VCaP (cell line): ENCODE data around the gene CDC45.

Source experiments
- H3K27ac ChIP-seq: fragments of 450-650 bp; 2 replicates; pipeline ENCODE4 v1.5.1; 2017
- TF ChIP-seq, protein P1 (sequence below): fragments of 450-650 bp; conservative IDR thresholded peaks from 2 replicates; pipeline ENCODE4 v1.5.1; 2017; ENCODE audit warnings: mild to moderate bottlenecking, moderate library complexity

CDC45 gene, protein sequence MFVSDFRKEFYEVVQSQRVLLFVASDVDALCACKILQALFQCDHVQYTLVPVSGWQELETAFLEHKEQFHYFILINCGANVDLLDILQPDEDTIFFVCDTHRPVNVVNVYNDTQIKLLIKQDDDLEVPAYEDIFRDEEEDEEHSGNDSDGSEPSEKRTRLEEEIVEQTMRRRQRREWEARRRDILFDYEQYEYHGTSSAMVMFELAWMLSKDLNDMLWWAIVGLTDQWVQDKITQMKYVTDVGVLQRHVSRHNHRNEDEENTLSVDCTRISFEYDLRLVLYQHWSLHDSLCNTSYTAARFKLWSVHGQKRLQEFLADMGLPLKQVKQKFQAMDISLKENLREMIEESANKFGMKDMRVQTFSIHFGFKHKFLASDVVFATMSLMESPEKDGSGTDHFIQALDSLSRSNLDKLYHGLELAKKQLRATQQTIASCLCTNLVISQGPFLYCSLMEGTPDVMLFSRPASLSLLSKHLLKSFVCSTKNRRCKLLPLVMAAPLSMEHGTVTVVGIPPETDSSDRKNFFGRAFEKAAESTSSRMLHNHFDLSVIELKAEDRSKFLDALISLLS

DNA sequence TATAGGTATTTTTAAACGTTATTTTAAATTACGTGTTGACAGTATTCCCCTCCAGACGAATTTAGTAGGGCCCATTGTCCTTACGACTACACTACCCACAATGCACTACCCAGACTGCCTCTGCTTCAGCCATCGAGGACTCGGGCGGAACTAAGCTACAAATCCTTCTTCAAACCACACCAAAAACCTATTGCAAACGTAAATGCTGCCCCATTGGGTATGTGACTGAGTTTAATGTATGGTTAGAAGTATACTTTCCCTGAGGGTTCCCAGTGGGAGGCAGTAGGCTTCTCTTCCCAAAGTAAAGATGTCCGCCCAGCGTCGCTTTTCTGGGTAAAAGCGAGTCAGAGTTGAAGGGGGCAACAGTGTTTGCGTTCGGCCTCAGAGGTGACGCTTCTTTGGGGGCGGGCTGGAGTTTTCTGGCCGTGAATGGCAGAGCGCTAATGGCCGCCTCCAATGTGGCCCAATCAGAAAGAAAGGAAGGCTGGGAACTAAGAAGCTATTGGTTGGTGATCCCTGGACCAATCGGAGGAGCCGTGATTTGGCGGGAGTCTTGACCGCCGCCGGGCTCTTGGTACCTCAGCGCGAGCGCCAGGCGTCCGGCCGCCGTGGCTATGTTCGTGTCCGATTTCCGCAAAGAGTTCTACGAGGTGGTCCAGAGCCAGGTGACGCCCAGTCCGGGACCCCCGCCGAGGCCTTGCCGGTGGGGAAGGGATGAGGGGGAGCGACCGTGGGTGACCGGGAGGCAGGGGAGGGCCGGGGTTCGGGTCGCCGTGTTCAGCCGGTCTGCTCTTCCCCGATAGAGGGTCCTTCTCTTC is at the start of gene CDC45:
TSS of gene CDC45 (plus strand) at position 566 of the 818 bp plus-strand sequence. CDS start at position 615, 49 bp downstream.
- peak within 1 kb of the TSS; percentile 99 for H3K27ac ChIP-seq
- TF ChIP-seq, protein P1, sequence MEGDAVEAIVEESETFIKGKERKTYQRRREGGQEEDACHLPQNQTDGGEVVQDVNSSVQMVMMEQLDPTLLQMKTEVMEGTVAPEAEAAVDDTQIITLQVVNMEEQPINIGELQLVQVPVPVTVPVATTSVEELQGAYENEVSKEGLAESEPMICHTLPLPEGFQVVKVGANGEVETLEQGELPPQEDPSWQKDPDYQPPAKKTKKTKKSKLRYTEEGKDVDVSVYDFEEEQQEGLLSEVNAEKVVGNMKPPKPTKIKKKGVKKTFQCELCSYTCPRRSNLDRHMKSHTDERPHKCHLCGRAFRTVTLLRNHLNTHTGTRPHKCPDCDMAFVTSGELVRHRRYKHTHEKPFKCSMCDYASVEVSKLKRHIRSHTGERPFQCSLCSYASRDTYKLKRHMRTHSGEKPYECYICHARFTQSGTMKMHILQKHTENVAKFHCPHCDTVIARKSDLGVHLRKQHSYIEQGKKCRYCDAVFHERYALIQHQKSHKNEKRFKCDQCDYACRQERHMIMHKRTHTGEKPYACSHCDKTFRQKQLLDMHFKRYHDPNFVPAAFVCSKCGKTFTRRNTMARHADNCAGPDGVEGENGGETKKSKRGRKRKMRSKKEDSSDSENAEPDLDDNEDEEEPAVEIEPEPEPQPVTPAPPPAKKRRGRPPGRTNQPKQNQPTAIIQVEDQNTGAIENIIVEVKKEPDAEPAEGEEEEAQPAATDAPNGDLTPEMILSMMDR: no peak

DNA sequence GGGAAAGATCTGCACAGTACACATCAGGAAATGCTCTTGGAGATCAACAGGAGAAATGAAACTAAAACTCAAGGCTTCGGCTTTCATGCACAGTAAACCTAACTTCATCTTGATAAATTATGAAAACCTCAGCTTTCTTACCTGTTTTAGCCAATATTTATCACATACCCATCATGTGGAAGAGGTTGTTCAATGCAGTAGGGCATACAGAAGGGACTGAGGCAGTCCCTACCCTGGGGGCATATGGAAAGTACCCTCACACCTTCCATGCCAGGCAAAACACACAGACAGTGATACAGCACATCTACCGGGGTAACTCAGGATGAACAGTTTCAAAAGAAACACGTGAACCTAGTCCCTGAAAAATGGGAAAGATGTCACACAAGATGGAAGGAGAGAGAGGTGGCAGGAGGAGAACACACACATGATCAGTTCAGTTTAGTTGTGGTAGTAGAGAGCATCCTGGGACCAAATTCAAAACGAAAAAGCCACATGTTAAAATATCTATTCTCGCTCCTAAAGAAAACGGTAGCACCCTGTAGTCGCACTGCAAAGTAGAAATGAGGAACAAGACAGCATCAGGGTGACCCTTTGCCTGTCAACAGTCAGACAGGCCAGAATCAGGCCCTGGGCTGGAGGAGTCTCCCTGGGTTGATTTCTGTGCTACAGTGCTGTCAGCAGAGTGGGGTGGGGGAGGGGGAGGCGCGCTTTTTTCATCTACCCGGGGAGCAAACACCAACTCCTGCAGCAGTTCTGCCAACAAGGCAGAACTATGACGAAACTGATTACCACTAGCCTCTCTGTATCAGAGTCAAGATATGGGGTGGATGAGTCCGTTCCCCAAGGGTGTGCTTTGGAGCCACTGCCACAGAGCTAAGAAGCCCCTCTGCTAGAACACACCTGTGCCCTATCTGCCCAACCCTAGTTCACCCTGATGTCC is 49.5 kb upstream of the CDC45 start:
- peak overlapping the region; percentile 99 for H3K27ac ChIP-seq
- TF ChIP-seq, protein P1: no peak

DNA sequence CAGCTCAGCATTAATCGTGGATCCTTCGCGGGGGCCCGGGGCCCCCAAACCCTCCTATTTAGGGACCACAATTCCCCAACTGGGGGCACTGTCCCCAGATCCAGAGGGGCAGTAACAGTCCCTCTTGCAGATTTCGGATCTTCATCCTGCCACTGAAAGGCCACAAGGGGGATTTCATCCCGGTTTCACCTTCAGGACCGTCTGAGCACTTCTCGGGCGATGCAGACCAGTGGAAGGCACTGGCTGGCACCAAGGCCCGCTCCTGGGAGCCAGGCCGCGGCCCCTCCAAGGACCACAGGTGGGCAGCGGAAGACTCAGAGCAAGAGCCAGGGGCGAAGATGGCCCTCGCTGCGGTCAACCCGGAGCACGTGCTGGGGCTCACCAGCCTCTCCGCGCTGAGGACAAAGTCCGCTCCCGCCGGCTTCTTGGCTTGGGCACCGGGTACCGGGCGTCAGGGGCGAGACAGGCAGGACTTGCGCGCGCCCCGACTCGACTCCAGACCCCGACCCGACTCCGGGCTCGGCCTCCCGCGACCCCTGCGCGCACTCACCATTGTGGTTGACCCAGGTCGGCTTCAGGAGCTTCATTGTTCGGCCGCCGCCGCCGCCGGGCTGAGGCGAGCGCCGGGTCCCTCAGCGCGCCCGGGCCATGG is 48.7 kb upstream of the CDC45 start:
- TF ChIP-seq, protein P1: peak; percentile 41
- H3K27ac ChIP-seq: peak overlapping the region; percentile 99

DNA sequence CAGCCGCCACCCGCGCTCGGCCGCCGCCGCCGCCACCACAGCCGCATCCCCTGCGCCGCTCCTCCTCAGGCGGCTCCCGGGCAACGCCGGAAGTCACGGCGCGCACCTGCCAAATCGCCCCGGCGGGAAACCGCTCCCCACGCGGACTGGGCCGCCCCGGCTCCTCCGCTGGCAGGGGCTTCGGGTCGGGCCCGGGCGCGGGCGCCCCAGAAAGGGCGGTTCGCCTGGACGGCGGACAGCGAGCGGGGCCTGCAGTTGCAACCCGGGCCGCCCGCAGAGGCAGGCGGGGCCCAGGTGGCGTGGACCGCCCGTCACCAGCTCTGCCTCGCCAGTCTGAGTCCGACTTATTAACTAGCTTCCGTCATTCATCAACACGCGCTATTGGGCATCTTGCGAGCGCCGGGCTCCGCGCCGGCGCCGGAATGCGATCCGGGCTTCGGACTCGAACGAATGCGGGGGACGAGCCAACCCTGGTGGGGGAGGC is 48.0 kb upstream of the CDC45 start, which contains the start of gene HIRA:
TSS of gene HIRA (minus strand) at position 85 of the 484 bp plus-strand sequence. CDS start 257 bp downstream, outside the sequence.
- TF ChIP-seq, protein P1: no peak

DNA sequence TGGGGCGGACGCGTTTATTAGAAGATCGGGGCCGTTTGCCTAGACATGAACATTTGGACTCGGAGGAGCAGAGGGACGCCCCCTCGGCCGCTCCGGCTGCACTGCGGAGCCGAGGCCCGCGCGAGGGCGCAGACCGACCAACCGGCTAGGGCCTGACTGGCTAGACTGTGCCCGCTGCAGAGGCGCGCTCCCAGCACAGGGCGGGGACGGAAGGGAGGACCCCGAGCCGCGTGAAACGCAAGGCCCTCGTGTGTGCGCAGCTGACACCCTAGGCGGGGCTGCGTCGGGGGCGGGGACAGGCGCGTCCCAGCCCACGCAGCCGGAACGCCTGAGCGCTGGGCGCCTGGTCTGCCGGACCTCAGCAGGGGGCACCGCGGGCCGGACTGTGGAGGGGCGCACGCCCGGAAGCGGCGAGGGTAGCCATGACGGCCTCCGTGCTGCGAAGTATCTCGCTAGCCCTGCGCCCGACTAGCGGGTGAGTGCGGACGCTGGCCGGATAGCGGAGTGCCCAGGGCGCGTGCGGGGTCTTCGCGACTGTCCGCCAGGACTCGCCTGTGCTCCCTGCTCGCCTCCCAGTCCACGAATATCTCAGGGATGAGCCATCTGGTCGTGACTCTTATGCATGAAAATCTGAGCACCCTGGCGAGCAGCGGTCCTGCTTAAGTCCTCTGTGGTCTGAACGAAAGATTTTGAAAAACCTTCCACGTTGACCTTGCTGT is 47.4 kb upstream of the CDC45 start, which contains the start of gene MRPL40:
TSS of gene MRPL40 (plus strand) at position 413 of the 719 bp plus-strand sequence. CDS start at position 423, 10 bp downstream.
- TF ChIP-seq, protein P1: no peak
- peak within 1 kb of the TSS; percentile 99 for H3K27ac ChIP-seq

More for the DNA sequence above, 48.0 kb upstream of the CDC45 start, which contains the start of gene HIRA:
- peak within 1 kb of the TSS; percentile 99 for H3K27ac ChIP-seq

DNA sequence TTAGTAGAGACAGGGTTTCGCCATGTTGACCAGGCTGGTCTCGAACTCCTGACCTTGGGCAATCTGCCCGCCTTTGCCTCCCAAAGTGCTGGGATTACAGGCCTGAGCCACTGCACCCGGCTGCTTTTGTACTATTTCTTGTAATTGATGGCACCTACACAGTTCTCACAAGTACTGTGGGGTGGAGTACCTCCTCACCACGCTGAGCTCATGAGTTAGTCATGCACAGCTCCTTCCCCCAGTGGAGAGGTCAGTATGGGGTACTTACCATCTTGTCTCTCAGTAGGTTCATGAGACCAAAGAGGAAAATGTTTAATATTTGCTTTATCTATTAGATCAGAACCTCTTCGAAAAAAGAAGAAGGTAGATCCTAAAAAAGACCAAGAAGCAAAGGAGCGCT is 45.3 kb upstream of the CDC45 start:
- TF ChIP-seq, protein P1: no peak
- no peak overlapping the region for H3K27ac ChIP-seq
